SU-DHL-6 (cell line): Measurements from ENCODE around the gene EHHADH.
A peak's percentile ranks its signal among the peaks of the same experiment; 100 is the strongest.
"Not testable (repeated sequence)": the region's sequence is repeated elsewhere in the genome, so short reads cannot be mapped to it uniquely, and the experiment has no call there.

Source experiments
- H2AFZ ChIP-seq: fragments of 200-600 bp; sonication (generic); 2 replicates; pipeline ENCODE4 v1.6.1; 2014; ENCODE audit warnings: low read depth, mild to moderate bottlenecking, moderate library complexity, mixed read lengths, antibody characterized with exemption, low read length; ENCODE audit not compliant: severe bottlenecking
- H3F3A ChIP-seq: fragments of 200-600 bp; shearing (Covaris generic); 2 replicates; pipeline ENCODE4 v1.6.0; 2016; ENCODE audit warnings: antibody characterized with exemption, mild to moderate bottlenecking; ENCODE audit not compliant: insufficient read depth
- H3K27ac ChIP-seq: fragments of 200-600 bp; sonication (generic); 2 replicates; pipeline ENCODE4 v1.5.1; 2016; ENCODE audit warnings: low read depth, mild to moderate bottlenecking, low read length, moderate library complexity, mixed read lengths
- H3K27me3 ChIP-seq: fragments of 200-600 bp; sonication (generic), shearing (Covaris generic); 2 replicates; pipeline ENCODE4 v1.6.0; 2014; ENCODE audit warnings: mild to moderate bottlenecking, low read length
- H3K36me3 ChIP-seq: fragments of 200-600 bp; sonication (generic); 2 replicates; pipeline ENCODE4 v1.6.1; 2014; ENCODE audit warnings: mild to moderate bottlenecking, low read length, mixed read lengths
- H3K4me2 ChIP-seq: fragments of 300-600, 200-600 bp; shearing (Covaris generic), sonication (generic); 2 replicates; pipeline ENCODE4 v1.6.0; 2014; ENCODE audit warnings: low read length, low read depth, mild to moderate bottlenecking; ENCODE audit not compliant: poor library complexity, severe bottlenecking
- H3K4me3 ChIP-seq: fragments of 200-600 bp; sonication (generic); 2 replicates; pipeline ENCODE4 v1.5.1; 2014; ENCODE audit warnings: antibody characterized with exemption, low read length, mild to moderate bottlenecking, mixed read lengths; ENCODE audit not compliant: insufficient read depth, poor library complexity, severe bottlenecking
- H3K79me2 ChIP-seq: fragments of 200-600 bp; sonication (generic); 2 replicates; pipeline ENCODE4 v1.6.1; 2014; ENCODE audit warnings: mild to moderate bottlenecking, low read length, moderate library complexity; ENCODE audit not compliant: insufficient read depth
- H3K9ac ChIP-seq: fragments of 200-600 bp; sonication (generic); 2 replicates; pipeline ENCODE4 v1.7.0; 2014; ENCODE audit warnings: mild to moderate bottlenecking, low read length
- H3K9me2 ChIP-seq: fragments of 200-600 bp; sonication (generic); replicated peaks from 2 replicates; pipeline ENCODE4 v1.6.1; 2014; ENCODE audit warnings: low read length; ENCODE audit not compliant: insufficient read depth
- H3K9me3 ChIP-seq: fragments of 200-600 bp; sonication (generic); 2 replicates; pipeline ENCODE4 v1.6.1; 2014; ENCODE audit warnings: low read length, mixed read lengths; ENCODE audit not compliant: insufficient read depth
- H4K20me1 ChIP-seq: fragments of 200-600 bp; sonication (generic); 2 replicates; pipeline ENCODE4 v1.6.1; 2014; ENCODE audit warnings: low read depth, mild to moderate bottlenecking, antibody characterized with exemption, low read length, moderate library complexity, mixed read lengths
- EZH2phosphoT487 ChIP-seq: fragments of 200-600 bp; sonication (generic), shearing (Covaris generic); conservative IDR thresholded peaks from 2 replicates; pipeline ENCODE4 v1.6.1; 2018; ENCODE audit warnings: mild to moderate bottlenecking, antibody characterized with exemption, low read length, moderate library complexity, mixed read lengths
- TF ChIP-seq, protein P1 (sequence below): fragments of 200-600 bp; sonication (generic); IDR thresholded peaks from one replicate; pipeline ENCODE4 v1.5.1; 2017; ENCODE audit warnings: antibody characterized with exemption, mild to moderate bottlenecking, low read length, moderate library complexity; ENCODE audit not compliant: insufficient read depth, poor library complexity, severe bottlenecking

The EHHADH gene

DNA sequence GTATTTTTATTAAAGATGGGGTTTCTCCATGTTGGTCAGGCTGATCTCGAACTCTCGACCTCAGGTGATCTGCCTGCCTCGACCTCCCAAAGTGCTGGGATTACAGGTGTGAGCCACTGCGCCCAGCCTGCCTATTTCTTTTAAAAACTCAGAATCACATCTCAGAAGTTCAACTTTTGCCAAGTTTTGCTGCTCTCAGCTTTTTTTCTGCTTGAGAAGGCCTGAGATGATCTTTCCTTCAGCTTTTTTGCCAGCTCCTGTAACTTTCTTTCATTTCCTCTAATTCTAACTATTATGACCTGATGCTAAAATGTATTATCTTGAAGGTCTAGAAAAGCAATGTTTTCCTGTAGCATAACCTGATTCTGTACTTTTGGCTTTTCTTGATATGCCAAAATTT is 9.6 kb upstream of the EHHADH start:
- H3F3A ChIP-seq: no peaks in the 10 kb centered on the region
- H3K9me2 ChIP-seq: no peaks in the 10 kb centered on the region
- H3K27me3 ChIP-seq: no peaks in the 10 kb centered on the region
- no peak overlapping the region for H3K27ac ChIP-seq
- TF ChIP-seq EZH2phosphoT487: no peak
- no peak overlapping the region for H3K4me3 ChIP-seq
- no peaks in the 10 kb centered on the region for H3K36me3 ChIP-seq
- no peak overlapping the region for H3K4me2 ChIP-seq
- H3K9me3 ChIP-seq: no peaks in the 10 kb centered on the region
- H3K79me2 ChIP-seq: no peaks in the 10 kb centered on the region
- H2AFZ ChIP-seq: no peak overlapping the region
- no peak overlapping the region for H3K9ac ChIP-seq
- H4K20me1 ChIP-seq: no peaks in the 10 kb centered on the region

DNA sequence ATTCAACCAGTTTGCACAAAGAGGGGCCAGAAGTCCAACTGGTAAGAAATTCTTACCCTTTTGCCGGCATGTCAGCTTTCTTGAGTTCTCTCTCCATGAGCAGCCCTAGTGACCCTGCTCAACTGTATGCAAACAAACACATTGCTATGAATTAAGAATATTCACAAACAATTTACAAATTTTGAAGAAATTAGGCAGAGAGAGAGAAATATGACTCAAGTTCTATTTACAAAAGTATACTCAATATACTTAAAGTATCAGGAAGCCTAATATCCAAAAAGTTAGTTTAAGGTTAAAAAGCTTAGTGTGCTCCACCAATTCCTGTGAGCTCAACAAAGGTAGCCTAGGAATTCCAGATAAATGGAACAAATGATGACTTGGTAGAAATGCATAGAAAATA is 3.5 kb upstream of the EHHADH start:
- no peaks in the 10 kb centered on the region for H3K36me3 ChIP-seq
- no peak overlapping the region for H3K4me2 ChIP-seq
- H3K9me3 ChIP-seq: peaks cover 9% of the 10 kb centered on the region; the same call in 1 of the 2 replicates
- no peaks in the 10 kb centered on the region; the same call in 1 of the 2 replicates for H3F3A ChIP-seq
- H3K4me3 ChIP-seq: no peak overlapping the region
- H3K27me3 ChIP-seq: no peaks in the 10 kb centered on the region
- H4K20me1 ChIP-seq: no peaks in the 10 kb centered on the region
- H2AFZ ChIP-seq: no peak overlapping the region
- no peak overlapping the region for H3K9ac ChIP-seq
- no peaks in the 10 kb centered on the region for H3K79me2 ChIP-seq
- H3K27ac ChIP-seq: no peak overlapping the region
- no peak for TF ChIP-seq EZH2phosphoT487
- TF ChIP-seq, protein P1, sequence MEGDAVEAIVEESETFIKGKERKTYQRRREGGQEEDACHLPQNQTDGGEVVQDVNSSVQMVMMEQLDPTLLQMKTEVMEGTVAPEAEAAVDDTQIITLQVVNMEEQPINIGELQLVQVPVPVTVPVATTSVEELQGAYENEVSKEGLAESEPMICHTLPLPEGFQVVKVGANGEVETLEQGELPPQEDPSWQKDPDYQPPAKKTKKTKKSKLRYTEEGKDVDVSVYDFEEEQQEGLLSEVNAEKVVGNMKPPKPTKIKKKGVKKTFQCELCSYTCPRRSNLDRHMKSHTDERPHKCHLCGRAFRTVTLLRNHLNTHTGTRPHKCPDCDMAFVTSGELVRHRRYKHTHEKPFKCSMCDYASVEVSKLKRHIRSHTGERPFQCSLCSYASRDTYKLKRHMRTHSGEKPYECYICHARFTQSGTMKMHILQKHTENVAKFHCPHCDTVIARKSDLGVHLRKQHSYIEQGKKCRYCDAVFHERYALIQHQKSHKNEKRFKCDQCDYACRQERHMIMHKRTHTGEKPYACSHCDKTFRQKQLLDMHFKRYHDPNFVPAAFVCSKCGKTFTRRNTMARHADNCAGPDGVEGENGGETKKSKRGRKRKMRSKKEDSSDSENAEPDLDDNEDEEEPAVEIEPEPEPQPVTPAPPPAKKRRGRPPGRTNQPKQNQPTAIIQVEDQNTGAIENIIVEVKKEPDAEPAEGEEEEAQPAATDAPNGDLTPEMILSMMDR: no peak
- H3K9me2 ChIP-seq: no peaks in the 10 kb centered on the region

DNA sequence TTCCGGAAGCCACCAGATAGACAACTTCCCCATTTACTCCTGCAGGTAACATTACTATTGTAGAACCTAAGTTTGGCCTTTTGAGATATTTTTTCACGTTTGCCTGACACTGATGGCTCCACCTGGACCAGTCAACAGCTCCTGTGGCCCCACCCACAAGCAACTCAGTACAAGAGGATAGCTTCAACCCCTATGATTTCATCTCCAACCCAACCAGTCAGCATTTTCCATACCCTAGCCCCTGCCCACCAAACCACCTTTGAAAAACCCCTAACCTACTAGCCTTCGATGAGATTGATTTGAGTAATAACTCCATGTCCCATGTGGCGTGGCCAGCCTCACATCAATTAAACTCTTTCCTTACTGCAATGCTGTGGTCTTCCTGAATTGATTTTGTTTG is 950 bp upstream of the EHHADH start:
- Histone ChIP-seq H3K27me3 (no peaks in the 10 kb centered on the region), H3K9me2 (no peaks in the 10 kb centered on the region), H3K9me3 (peaks cover 9% of the 10 kb centered on the region; the same call in 1 of the 2 replicates), H3K4me3 (no peak overlapping the region), H3F3A (no peaks in the 10 kb centered on the region; the same call in 1 of the 2 replicates), H3K27ac (no peak overlapping the region), H3K36me3 (no peaks in the 10 kb centered on the region), H2AFZ (peak overlapping the region; percentile 76), H3K79me2 (no peaks in the 10 kb centered on the region), H4K20me1 (no peaks in the 10 kb centered on the region), H3K9ac (no peak overlapping the region), H3K4me2 (no peak overlapping the region)
- no peak for TF ChIP-seq EZH2phosphoT487
- TF ChIP-seq, protein P1: no peak

DNA sequence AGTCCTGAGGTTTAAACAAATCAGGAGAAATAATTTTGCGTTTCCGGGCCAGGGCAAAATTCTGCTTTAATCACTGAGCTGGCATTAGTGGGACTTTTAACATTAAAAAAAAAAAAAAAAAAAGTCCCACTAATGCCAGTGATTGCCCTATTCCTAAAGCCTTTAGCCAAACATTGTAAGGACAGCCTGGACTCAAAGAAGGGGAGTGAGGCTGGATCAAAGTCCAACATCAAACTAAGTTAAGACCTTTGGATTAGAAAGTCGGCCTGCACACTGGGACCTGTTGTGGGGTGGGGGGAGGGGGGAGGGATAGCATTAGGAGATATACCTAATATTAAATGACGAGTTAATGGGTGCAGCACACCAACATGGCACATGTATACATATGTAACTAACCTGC is 716 bp downstream of the EHHADH start:
- not testable (repeated sequence) for H3K27ac ChIP-seq, H3K4me3 ChIP-seq, H3K36me3 ChIP-seq, H3K27me3 ChIP-seq, H3K79me2 ChIP-seq, H3K9me3 ChIP-seq, H4K20me1 ChIP-seq, H3K9me2 ChIP-seq, H2AFZ ChIP-seq, H3K9ac ChIP-seq, H3F3A ChIP-seq
- H3K4me2 ChIP-seq: peak overlapping the region; percentile 43
